SK-N-SH treated with all-trans-retinoic acid at 6 μM for 48 hours (cell line): ENCODE results near the gene OR10P1.

Experiments
- CSDC2 ChIP-seq: fragments of 250-450 bp; sonication (Bioruptor Pico); IDR thresholded peaks from 2 replicates; pipeline ENCODE4 v1.5.0; 2020; ENCODE audit warnings: mild to moderate bottlenecking, moderate library complexity
- ESRRG ChIP-seq: fragments of 250-450 bp; sonication (Bioruptor Pico); IDR thresholded peaks from 2 replicates; pipeline ENCODE4 v1.6.1; 2021; ENCODE audit warnings: mild to moderate bottlenecking
- GLIS3 ChIP-seq: fragments of 250-450 bp; sonication (Bioruptor Pico); IDR thresholded peaks from 2 replicates; pipeline ENCODE4 v1.5.0; 2020; ENCODE audit warnings: mild to moderate bottlenecking, moderate library complexity
- OSR1 ChIP-seq: fragments of 250-450 bp; sonication (Bioruptor Pico); IDR thresholded peaks from 2 replicates; pipeline ENCODE4 v1.8.0; 2022; ENCODE audit warnings: moderate library complexity, mild to moderate bottlenecking, inconsistent platforms
- PPARA ChIP-seq: fragments of 250-450 bp; sonication (Bioruptor Pico); IDR thresholded peaks from 2 replicates; pipeline ENCODE4 v1.5.0; 2020; ENCODE audit warnings: mild to moderate bottlenecking, borderline replicate concordance
- TOX ChIP-seq: fragments of 250-450 bp; sonication (Bioruptor Pico); IDR thresholded peaks from 2 replicates; pipeline ENCODE4 v1.8.0; 2021; ENCODE audit warnings: mild to moderate bottlenecking, moderate library complexity, borderline replicate concordance
- ZFP3 ChIP-seq: fragments of 250-450 bp; sonication (Bioruptor Pico); IDR thresholded peaks from 2 replicates; pipeline ENCODE4 v1.5.0; 2020; ENCODE audit warnings: mild to moderate bottlenecking, moderate library complexity
- ZFP30 ChIP-seq: fragments of 450-650 bp; formaldehyde crosslinking; IDR thresholded peaks from 2 replicates; pipeline ENCODE4 v1.5.0; 2022; ENCODE audit warnings: mild to moderate bottlenecking, moderate library complexity
- ZNF565 ChIP-seq: fragments of 450-650 bp; formaldehyde crosslinking; conservative IDR thresholded peaks from 2 replicates; pipeline ENCODE4 v1.5.0; 2020; ENCODE audit warnings: low read depth, mild to moderate bottlenecking, moderate library complexity
- TF ChIP-seq, protein P1 (sequence below): fragments of 250-450 bp; sonication (Bioruptor Pico); IDR thresholded peaks from 2 replicates; pipeline ENCODE4 v1.5.1; 2021; ENCODE audit warnings: mild to moderate bottlenecking, moderate library complexity
- TF ChIP-seq, protein P2 (sequence below): fragments of 250-450 bp; sonication (Bioruptor Pico); IDR thresholded peaks from 2 replicates; pipeline ENCODE4 v1.5.0; 2020; ENCODE audit warnings: mild to moderate bottlenecking, moderate library complexity
- TF ChIP-seq, protein P3 (sequence below): fragments of 250-450 bp; sonication (Bioruptor Pico); IDR thresholded peaks from 2 replicates; pipeline ENCODE4 v1.8.0; 2020; ENCODE audit warnings: mild to moderate bottlenecking, moderate library complexity, borderline replicate concordance
- TF ChIP-seq, protein P4 (sequence below): fragments of 250-450 bp; sonication (Bioruptor Pico); IDR thresholded peaks from 2 replicates; pipeline ENCODE4 v1.5.1; 2020; ENCODE audit warnings: low read depth, mild to moderate bottlenecking, moderate library complexity
- TF ChIP-seq, protein P5 (sequence below): fragments of 250-450 bp; sonication (Bioruptor Pico); IDR thresholded peaks from 2 replicates; pipeline ENCODE4 v1.8.0; 2021; ENCODE audit warnings: low read depth, mild to moderate bottlenecking, moderate library complexity, borderline replicate concordance

DNA sequence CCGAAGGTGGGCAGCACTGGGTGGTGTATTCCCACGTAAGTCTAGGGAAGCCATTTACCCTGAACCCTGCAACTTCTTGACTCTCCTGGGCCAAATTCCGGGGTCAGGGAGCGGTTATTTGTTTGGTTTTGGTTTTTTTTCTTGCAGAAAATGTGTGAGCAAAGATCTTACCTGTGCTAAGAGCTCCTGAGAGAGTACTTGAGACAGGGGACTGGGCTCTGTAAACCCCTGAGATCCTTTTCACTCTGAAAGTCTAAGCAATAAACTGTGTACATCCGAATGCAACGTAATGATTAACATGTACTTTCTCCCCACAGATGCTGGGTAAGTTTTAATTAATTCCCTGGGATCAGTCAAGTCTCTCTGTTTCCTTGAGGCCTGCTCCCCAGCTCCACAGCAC is 21.5 kb downstream of the OR10P1 start:
- TF ChIP-seq, protein P1, sequence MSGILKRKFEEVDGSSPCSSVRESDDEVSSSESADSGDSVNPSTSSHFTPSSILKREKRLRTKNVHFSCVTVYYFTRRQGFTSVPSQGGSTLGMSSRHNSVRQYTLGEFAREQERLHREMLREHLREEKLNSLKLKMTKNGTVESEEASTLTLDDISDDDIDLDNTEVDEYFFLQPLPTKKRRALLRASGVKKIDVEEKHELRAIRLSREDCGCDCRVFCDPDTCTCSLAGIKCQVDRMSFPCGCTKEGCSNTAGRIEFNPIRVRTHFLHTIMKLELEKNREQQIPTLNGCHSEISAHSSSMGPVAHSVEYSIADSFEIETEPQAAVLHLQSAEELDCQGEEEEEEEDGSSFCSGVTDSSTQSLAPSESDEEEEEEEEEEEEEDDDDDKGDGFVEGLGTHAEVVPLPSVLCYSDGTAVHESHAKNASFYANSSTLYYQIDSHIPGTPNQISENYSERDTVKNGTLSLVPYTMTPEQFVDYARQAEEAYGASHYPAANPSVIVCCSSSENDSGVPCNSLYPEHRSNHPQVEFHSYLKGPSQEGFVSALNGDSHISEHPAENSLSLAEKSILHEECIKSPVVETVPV (CRISPR knock-in tag), result no peak
- TF ChIP-seq OSR1 (CRISPR knock-in tag) (no peak), GLIS3 (CRISPR knock-in tag) (no peak), ZFP30 (CRISPR knock-in tag) (no peak), PPARA (CRISPR knock-in tag) (no peak), ZFP3 (CRISPR knock-in tag) (no peak), TOX (CRISPR knock-in tag) (no peak), ESRRG (CRISPR knock-in tag) (no peak), ZNF565 (CRISPR knock-in tag) (no peak), CSDC2 (no peak)
- TF ChIP-seq, protein P2, sequence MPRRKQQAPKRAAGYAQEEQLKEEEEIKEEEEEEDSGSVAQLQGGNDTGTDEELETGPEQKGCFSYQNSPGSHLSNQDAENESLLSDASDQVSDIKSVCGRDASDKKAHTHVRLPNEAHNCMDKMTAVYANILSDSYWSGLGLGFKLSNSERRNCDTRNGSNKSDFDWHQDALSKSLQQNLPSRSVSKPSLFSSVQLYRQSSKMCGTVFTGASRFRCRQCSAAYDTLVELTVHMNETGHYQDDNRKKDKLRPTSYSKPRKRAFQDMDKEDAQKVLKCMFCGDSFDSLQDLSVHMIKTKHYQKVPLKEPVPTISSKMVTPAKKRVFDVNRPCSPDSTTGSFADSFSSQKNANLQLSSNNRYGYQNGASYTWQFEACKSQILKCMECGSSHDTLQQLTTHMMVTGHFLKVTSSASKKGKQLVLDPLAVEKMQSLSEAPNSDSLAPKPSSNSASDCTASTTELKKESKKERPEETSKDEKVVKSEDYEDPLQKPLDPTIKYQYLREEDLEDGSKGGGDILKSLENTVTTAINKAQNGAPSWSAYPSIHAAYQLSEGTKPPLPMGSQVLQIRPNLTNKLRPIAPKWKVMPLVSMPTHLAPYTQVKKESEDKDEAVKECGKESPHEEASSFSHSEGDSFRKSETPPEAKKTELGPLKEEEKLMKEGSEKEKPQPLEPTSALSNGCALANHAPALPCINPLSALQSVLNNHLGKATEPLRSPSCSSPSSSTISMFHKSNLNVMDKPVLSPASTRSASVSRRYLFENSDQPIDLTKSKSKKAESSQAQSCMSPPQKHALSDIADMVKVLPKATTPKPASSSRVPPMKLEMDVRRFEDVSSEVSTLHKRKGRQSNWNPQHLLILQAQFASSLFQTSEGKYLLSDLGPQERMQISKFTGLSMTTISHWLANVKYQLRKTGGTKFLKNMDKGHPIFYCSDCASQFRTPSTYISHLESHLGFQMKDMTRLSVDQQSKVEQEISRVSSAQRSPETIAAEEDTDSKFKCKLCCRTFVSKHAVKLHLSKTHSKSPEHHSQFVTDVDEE (CRISPR knock-in tag), result no peak
- TF ChIP-seq, protein P3, sequence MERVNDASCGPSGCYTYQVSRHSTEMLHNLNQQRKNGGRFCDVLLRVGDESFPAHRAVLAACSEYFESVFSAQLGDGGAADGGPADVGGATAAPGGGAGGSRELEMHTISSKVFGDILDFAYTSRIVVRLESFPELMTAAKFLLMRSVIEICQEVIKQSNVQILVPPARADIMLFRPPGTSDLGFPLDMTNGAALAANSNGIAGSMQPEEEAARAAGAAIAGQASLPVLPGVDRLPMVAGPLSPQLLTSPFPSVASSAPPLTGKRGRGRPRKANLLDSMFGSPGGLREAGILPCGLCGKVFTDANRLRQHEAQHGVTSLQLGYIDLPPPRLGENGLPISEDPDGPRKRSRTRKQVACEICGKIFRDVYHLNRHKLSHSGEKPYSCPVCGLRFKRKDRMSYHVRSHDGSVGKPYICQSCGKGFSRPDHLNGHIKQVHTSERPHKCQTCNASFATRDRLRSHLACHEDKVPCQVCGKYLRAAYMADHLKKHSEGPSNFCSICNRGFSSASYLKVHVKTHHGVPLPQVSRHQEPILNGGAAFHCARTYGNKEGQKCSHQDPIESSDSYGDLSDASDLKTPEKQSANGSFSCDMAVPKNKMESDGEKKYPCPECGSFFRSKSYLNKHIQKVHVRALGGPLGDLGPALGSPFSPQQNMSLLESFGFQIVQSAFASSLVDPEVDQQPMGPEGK (CRISPR knock-in tag), result no peak
- TF ChIP-seq, protein P4, sequence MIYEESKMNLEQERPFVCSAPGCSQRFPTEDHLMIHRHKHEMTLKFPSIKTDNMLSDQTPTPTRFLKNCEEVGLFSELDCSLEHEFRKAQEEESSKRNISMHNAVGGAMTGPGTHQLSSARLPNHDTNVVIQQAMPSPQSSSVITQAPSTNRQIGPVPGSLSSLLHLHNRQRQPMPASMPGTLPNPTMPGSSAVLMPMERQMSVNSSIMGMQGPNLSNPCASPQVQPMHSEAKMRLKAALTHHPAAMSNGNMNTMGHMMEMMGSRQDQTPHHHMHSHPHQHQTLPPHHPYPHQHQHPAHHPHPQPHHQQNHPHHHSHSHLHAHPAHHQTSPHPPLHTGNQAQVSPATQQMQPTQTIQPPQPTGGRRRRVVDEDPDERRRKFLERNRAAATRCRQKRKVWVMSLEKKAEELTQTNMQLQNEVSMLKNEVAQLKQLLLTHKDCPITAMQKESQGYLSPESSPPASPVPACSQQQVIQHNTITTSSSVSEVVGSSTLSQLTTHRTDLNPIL (CRISPR knock-in tag), result no peak
- TF ChIP-seq, protein P5, sequence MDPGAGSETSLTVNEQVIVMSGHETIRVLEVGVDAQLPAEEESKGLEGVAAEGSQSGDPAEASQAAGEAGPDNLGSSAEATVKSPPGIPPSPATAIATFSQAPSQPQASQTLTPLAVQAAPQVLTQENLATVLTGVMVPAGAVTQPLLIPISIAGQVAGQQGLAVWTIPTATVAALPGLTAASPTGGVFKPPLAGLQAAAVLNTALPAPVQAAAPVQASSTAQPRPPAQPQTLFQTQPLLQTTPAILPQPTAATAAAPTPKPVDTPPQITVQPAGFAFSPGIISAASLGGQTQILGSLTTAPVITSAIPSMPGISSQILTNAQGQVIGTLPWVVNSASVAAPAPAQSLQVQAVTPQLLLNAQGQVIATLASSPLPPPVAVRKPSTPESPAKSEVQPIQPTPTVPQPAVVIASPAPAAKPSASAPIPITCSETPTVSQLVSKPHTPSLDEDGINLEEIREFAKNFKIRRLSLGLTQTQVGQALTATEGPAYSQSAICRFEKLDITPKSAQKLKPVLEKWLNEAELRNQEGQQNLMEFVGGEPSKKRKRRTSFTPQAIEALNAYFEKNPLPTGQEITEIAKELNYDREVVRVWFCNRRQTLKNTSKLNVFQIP, result no peak
